Measurements from ENCODE around the gene CTH.

DNA sequence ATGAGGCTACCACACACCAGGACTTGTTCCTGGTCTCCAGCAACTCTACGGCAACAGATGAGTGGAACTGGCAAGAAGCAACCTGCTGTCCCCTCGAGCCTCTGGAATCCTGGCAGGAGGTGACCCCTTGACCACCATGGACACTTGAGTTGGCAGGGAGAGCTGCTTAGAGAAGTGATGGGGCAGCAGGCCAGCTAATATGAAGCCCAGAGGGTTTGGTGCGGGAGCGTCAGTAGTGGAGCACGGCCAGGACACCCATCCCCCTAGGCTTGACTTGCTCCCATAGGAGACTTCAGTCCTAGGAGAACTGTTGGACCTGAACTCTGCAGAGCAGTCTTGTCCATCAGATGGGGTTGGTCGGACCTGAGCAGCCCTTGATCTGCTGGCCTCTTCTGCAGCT, 56.5 kb downstream of the CTH start:
- no peak for TF ChIP-seq SP1 (IDR thresholded peaks at IDR 0.05; ENCODE audit: low read depth)
- TF ChIP-seq, protein P1, sequence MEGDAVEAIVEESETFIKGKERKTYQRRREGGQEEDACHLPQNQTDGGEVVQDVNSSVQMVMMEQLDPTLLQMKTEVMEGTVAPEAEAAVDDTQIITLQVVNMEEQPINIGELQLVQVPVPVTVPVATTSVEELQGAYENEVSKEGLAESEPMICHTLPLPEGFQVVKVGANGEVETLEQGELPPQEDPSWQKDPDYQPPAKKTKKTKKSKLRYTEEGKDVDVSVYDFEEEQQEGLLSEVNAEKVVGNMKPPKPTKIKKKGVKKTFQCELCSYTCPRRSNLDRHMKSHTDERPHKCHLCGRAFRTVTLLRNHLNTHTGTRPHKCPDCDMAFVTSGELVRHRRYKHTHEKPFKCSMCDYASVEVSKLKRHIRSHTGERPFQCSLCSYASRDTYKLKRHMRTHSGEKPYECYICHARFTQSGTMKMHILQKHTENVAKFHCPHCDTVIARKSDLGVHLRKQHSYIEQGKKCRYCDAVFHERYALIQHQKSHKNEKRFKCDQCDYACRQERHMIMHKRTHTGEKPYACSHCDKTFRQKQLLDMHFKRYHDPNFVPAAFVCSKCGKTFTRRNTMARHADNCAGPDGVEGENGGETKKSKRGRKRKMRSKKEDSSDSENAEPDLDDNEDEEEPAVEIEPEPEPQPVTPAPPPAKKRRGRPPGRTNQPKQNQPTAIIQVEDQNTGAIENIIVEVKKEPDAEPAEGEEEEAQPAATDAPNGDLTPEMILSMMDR (IDR thresholded peaks at IDR 0.05 in 2 of 3, conservative IDR thresholded peaks at IDR 0.05 in 1 of 3; ENCODE audit: borderline replicate concordance in 1 of 3, insufficient read depth in 1 of 3, low read depth in 2 of 3, low read length in 2 of 3) = no peak
- TF ChIP-seq POLR2AphosphoS5 (IDR thresholded peaks at IDR 0.05; ENCODE audit: low read depth, low read length) = no peak
- TF ChIP-seq, protein P2, sequence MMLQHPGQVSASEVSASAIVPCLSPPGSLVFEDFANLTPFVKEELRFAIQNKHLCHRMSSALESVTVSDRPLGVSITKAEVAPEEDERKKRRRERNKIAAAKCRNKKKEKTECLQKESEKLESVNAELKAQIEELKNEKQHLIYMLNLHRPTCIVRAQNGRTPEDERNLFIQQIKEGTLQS (IDR thresholded peaks at IDR 0.05) = no peak
- TF ChIP-seq, protein P3, sequence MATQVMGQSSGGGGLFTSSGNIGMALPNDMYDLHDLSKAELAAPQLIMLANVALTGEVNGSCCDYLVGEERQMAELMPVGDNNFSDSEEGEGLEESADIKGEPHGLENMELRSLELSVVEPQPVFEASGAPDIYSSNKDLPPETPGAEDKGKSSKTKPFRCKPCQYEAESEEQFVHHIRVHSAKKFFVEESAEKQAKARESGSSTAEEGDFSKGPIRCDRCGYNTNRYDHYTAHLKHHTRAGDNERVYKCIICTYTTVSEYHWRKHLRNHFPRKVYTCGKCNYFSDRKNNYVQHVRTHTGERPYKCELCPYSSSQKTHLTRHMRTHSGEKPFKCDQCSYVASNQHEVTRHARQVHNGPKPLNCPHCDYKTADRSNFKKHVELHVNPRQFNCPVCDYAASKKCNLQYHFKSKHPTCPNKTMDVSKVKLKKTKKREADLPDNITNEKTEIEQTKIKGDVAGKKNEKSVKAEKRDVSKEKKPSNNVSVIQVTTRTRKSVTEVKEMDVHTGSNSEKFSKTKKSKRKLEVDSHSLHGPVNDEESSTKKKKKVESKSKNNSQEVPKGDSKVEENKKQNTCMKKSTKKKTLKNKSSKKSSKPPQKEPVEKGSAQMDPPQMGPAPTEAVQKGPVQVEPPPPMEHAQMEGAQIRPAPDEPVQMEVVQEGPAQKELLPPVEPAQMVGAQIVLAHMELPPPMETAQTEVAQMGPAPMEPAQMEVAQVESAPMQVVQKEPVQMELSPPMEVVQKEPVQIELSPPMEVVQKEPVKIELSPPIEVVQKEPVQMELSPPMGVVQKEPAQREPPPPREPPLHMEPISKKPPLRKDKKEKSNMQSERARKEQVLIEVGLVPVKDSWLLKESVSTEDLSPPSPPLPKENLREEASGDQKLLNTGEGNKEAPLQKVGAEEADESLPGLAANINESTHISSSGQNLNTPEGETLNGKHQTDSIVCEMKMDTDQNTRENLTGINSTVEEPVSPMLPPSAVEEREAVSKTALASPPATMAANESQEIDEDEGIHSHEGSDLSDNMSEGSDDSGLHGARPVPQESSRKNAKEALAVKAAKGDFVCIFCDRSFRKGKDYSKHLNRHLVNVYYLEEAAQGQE (IDR thresholded peaks at IDR 0.05; ENCODE audit: low read depth) = no peak
- no peak for TF ChIP-seq POLR2A (IDR thresholded peaks at IDR 0.05; ENCODE audit: borderline replicate concordance, extremely low read depth, insufficient read depth, insufficient read length)
- TF ChIP-seq, protein P4, sequence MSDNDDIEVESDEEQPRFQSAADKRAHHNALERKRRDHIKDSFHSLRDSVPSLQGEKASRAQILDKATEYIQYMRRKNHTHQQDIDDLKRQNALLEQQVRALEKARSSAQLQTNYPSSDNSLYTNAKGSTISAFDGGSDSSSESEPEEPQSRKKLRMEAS (IDR thresholded peaks at IDR 0.05) = no peak
- TF ChIP-seq TCF7L2 (IDR thresholded peaks at IDR 0.05; ENCODE audit: borderline replicate concordance, extremely low read depth, insufficient read depth, insufficient read length) = no peak
- TF ChIP-seq ZNF274 (IDR thresholded peaks at IDR 0.05; ENCODE audit: low read depth, low read length) = no peak
- no peak for TF ChIP-seq ZFX (IDR thresholded peaks at IDR 0.05)
